ENCODE results near the gene LMOD3. TPM values are rescaled to one million over a fixed set of nuclear protein-coding genes. Genes with fewer than 3 reads are reported as not detected.
A peak's percentile ranks its signal among the peaks of the same experiment; 100 is the strongest.

The LMOD3 gene
- not detected for total RNA-seq
- polyA plus RNA-seq = 0.14 TPM

DNA sequence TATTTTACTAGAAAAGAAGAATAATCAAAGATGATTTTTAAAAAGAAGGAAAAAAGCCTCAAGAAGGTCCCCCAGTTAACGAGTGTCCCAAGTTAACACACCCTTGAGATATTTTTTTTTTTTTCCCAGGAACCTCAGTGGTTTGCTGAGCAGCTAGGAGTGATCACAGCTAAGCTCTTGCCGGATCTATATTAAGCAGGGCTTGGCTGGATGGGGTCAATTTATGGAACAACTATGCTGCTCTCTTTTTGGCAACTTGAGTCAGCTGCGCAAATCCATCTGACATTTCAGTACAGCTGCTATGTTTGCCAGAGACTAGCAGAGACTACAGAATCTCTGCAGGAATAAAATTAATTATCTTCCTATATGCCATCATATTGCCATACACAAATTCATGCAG, at the start of gene LMOD3:
TSS of gene LMOD3 (minus strand) at position 193 of the 400 bp plus-strand sequence. CDS start 209 bp downstream, outside the sequence.
- H3K4me1 Mint-ChIP-seq = peaks cover 4 to 7% (median 7%) of the 10 kb centered on the region in 3 donors
- no peaks in the 10 kb centered on the region for H3K27me3 ChIP-seq (ENCODE audit: insufficient read depth, low read length, poor library complexity, severe bottlenecking)
- CTCF ChIA-PET = no interaction called here
- H3K27ac Mint-ChIP-seq = peak within 1 kb of the TSS in 1 of 8 donors; percentile 68
- POLR2A ChIA-PET = no interaction called here
- H3K36me3 ChIP-seq (ENCODE audit: insufficient read depth, low read length) = no peaks in the 10 kb centered on the region
- H3K27ac ChIP-seq (ENCODE audit: low read depth, low read length) = no peak within 1 kb of the TSS
- H3K4me1 ChIP-seq (ENCODE audit: insufficient read depth, low read length) = no peaks in the 10 kb centered on the region
- H3K9me3 Mint-ChIP-seq = no peaks in the 10 kb centered on the region
- H3K4me3 Mint-ChIP-seq = no peak within 1 kb of the TSS
- H3K36me3 Mint-ChIP-seq = peaks cover 0 to 2% (median 0%) of the 10 kb centered on the region in 3 donors
- no peaks in the 10 kb centered on the region for H3K9me3 ChIP-seq (ENCODE audit: low read length)
- H3K27me3 Mint-ChIP-seq = peaks cover 0 to 4% of the 10 kb centered on the region in 2 donors
- H3K4me3 ChIP-seq (ENCODE audit: low read length) = no peak within 1 kb of the TSS
- no peak for DNase-seq

GRCh38 chr3:69172058-69172457, 49.7 kb upstream of the LMOD3 start:
- H3K4me1 Mint-ChIP-seq = no peaks in the 10 kb centered on the region
- no peak for DNase-seq
- no peaks in the 10 kb centered on the region for H3K9me3 Mint-ChIP-seq
- no peak overlapping the region for H3K27ac ChIP-seq (ENCODE audit: low read depth, low read length)
- no peak overlapping the region for H3K27ac Mint-ChIP-seq
- no peaks in the 10 kb centered on the region for H3K9me3 ChIP-seq (ENCODE audit: low read length)
- ChIA-PET CTCF (interaction anchor here (1.3 kb wide), 1 partner anchor 10 kb away, joined by 3 read pairs; no protein-coding TSS in a partner anchor), POLR2A (no interaction called here)
- no peak overlapping the region for H3K4me3 ChIP-seq (ENCODE audit: low read length)
- no peaks in the 10 kb centered on the region for H3K27me3 Mint-ChIP-seq
- no peaks in the 10 kb centered on the region for H3K27me3 ChIP-seq (ENCODE audit: insufficient read depth, low read length, poor library complexity, severe bottlenecking)
- no peaks in the 10 kb centered on the region for H3K36me3 ChIP-seq (ENCODE audit: insufficient read depth, low read length)
- no peaks in the 10 kb centered on the region for H3K4me1 ChIP-seq (ENCODE audit: insufficient read depth, low read length)
- H3K36me3 Mint-ChIP-seq = peaks cover 5 to 36% (median 5%) of the 10 kb centered on the region in 3 donors
- H3K4me3 Mint-ChIP-seq = no peak overlapping the region

DNA sequence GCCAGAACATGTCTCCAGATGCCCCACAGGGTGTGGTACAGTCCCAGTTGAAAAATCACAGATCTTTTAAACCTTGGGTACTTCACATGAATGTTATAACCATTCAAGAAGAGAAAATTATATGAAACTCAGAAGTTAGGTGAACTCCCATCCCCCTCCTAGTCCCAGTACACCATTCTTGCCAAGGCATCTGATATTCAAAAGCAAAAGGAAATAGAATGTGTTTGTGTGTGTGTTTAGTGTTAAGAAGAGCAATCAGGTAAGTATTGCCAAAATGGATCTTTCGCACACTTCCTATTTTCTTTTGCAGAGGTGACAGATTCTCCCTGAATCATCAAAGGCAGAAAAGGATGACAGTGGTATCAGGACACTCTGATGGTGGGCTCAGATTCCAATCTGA, 44.1 kb upstream of the LMOD3 start:
- H3K27ac Mint-ChIP-seq = no peak overlapping the region
- peaks cover 2 to 3% of the 10 kb centered on the region in 2 donors for H3K27me3 Mint-ChIP-seq
- Histone ChIP-seq H3K36me3 (ENCODE audit: insufficient read depth, low read length) (no peaks in the 10 kb centered on the region), H3K27ac (ENCODE audit: low read depth, low read length) (no peak overlapping the region), H3K27me3 (ENCODE audit: insufficient read depth, low read length, poor library complexity, severe bottlenecking) (no peaks in the 10 kb centered on the region), H3K9me3 (ENCODE audit: low read length) (no peaks in the 10 kb centered on the region), H3K4me3 (ENCODE audit: low read length) (no peak overlapping the region), H3K4me1 (ENCODE audit: insufficient read depth, low read length) (no peaks in the 10 kb centered on the region)
- ChIA-PET CTCF (no interaction called here), POLR2A (interaction anchor here (0.6 kb wide), 1 partner anchor 617 kb away, joined by 3 read pairs; no protein-coding TSS in a partner anchor)
- peaks cover 0 to 10% (median 5%) of the 10 kb centered on the region in 3 donors for H3K36me3 Mint-ChIP-seq
- peaks cover 3 to 4% (median 3%) of the 10 kb centered on the region in 3 donors for H3K4me1 Mint-ChIP-seq
- no peaks in the 10 kb centered on the region for H3K9me3 Mint-ChIP-seq
- no peak for DNase-seq
- H3K4me3 Mint-ChIP-seq = no peak overlapping the region

DNA sequence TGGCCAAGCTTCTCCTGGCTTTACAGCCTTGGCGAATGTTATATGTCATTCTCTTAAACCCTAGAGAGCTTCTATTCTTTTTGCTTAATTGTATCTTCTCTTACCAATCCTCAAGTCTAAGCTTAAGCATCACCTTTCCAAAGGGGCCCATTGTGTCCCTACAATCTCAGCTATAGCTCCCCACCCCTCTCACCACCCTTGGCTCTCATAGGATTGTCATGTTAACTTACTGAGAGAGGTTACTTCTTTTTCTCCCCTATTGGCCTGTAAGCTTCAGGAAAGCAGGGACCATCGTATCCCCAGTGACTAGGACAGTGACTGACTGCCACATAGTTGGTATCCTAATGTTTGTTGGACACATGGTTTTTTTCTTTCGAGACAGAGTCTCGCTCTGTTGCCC, 43.3 kb upstream of the LMOD3 start:
- POLR2A ChIA-PET = no interaction called here
- no peaks in the 10 kb centered on the region for H3K9me3 Mint-ChIP-seq
- CTCF ChIA-PET = interaction anchor here (1.0 to 12.0 kb wide), 2 partner anchors 47 to 143 kb away, joined by 4 to 244 read pairs; no protein-coding TSS in a partner anchor
- peaks cover 3 to 4% of the 10 kb centered on the region in 2 donors for H3K27me3 Mint-ChIP-seq
- H3K36me3 Mint-ChIP-seq = peaks cover 0 to 3% (median 0%) of the 10 kb centered on the region in 3 donors
- peaks cover 3 to 5% (median 4%) of the 10 kb centered on the region in 3 donors for H3K4me1 Mint-ChIP-seq
- DNase-seq = no peak
- no peaks in the 10 kb centered on the region for H3K36me3 ChIP-seq (ENCODE audit: insufficient read depth, low read length)
- no peak overlapping the region for H3K4me3 ChIP-seq (ENCODE audit: low read length)
- H3K27ac ChIP-seq (ENCODE audit: low read depth, low read length) = no peak overlapping the region
- H3K4me3 Mint-ChIP-seq = no peak overlapping the region
- no peaks in the 10 kb centered on the region for H3K27me3 ChIP-seq (ENCODE audit: insufficient read depth, low read length, poor library complexity, severe bottlenecking)
- H3K9me3 ChIP-seq (ENCODE audit: low read length) = no peaks in the 10 kb centered on the region
- H3K4me1 ChIP-seq (ENCODE audit: insufficient read depth, low read length) = no peaks in the 10 kb centered on the region
- H3K27ac Mint-ChIP-seq = peak overlapping the region in 1 of 8 donors; percentile 73

- H3K27me3 ChIP-seq (ENCODE audit: insufficient read depth, low read length, poor library complexity, severe bottlenecking) = no peaks in the 10 kb centered on the region
- H3K36me3 ChIP-seq (ENCODE audit: insufficient read depth, low read length) = no peaks in the 10 kb centered on the region
- no peak for DNase-seq
- no peaks in the 10 kb centered on the region for H3K9me3 ChIP-seq (ENCODE audit: low read length)
- Mint-ChIP-seq H3K27me3 (peaks cover 4% of the 10 kb centered on the region in 2 donors), H3K27ac (peak overlapping the region in 2 of 8 donors; percentile 26 to 69), H3K36me3 (no peaks in the 10 kb centered on the region), H3K4me3 (no peak overlapping the region), H3K4me1 (peaks cover 3 to 9% (median 4%) of the 10 kb centered on the region in 3 donors), H3K9me3 (no peaks in the 10 kb centered on the region)
- no peaks in the 10 kb centered on the region for H3K4me1 ChIP-seq (ENCODE audit: insufficient read depth, low read length)
- no peak overlapping the region for H3K4me3 ChIP-seq (ENCODE audit: low read length)
- ChIA-PET POLR2A (no interaction called here), CTCF (interaction anchor here (12.0 kb wide), 1 partner anchor 144 kb away, joined by 244 read pairs; no protein-coding TSS in a partner anchor)
- H3K27ac ChIP-seq (ENCODE audit: low read depth, low read length) = no peak overlapping the region
Observed at GRCh38 chr3:69164296-69164695, 41.9 kb upstream of the LMOD3 start.

DNA sequence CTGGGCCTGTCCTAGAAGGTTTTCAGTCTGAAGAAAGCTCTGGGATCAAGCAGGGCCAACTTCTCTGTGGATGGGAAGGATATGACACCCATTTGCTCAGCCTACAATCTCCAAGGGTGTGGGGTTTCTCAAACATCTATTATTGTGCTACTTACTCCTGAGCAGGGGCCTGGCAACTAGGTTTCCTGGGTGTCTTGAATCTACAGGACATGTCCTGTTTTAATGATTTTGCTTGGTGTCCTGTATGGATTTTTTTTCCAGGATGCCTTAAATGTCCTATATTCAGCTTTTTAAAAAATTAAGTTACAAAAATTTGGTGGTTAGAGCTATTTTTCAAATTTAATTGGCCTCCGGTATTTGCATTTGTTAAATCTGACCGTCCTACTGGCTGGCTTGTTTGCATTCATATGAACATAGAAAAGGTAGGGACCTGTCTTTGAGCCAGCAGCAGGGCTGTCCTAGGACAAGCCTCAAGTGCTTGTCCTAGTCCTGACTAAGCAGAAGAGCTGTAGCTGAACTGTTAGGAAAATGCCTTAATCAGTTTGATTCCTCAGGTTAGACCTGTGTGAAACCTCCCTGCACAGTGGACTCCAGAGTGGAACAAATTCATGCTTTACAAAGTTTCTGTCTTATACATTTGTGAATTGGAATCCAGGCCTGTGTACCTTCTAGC, 40.0 kb upstream of the LMOD3 start:
- Histone ChIP-seq H3K4me3 (ENCODE audit: low read length) (no peak overlapping the region), H3K27ac (ENCODE audit: low read depth, low read length) (no peak overlapping the region), H3K4me1 (ENCODE audit: insufficient read depth, low read length) (no peaks in the 10 kb centered on the region), H3K9me3 (ENCODE audit: low read length) (no peaks in the 10 kb centered on the region), H3K27me3 (ENCODE audit: insufficient read depth, low read length, poor library complexity, severe bottlenecking) (no peaks in the 10 kb centered on the region), H3K36me3 (ENCODE audit: insufficient read depth, low read length) (no peaks in the 10 kb centered on the region)
- Mint-ChIP-seq H3K27me3 (peaks cover 5 to 6% of the 10 kb centered on the region in 2 donors), H3K4me3 (no peak overlapping the region), H3K4me1 (peaks cover 3 to 9% (median 4%) of the 10 kb centered on the region in 3 donors), H3K9me3 (no peaks in the 10 kb centered on the region), H3K36me3 (no peaks in the 10 kb centered on the region), H3K27ac (no peak overlapping the region)
- CTCF ChIA-PET = interaction anchor here (1.0 to 12.0 kb wide), 21 partner anchors 8 to 249 kb away, joined by 3 to 244 read pairs (median 4); no protein-coding TSS in a partner anchor
- POLR2A ChIA-PET = interaction anchor here (0.8 kb wide), 1 partner anchor 248 kb away, joined by 3 read pairs; no protein-coding TSS in a partner anchor
- no peak for DNase-seq

DNA sequence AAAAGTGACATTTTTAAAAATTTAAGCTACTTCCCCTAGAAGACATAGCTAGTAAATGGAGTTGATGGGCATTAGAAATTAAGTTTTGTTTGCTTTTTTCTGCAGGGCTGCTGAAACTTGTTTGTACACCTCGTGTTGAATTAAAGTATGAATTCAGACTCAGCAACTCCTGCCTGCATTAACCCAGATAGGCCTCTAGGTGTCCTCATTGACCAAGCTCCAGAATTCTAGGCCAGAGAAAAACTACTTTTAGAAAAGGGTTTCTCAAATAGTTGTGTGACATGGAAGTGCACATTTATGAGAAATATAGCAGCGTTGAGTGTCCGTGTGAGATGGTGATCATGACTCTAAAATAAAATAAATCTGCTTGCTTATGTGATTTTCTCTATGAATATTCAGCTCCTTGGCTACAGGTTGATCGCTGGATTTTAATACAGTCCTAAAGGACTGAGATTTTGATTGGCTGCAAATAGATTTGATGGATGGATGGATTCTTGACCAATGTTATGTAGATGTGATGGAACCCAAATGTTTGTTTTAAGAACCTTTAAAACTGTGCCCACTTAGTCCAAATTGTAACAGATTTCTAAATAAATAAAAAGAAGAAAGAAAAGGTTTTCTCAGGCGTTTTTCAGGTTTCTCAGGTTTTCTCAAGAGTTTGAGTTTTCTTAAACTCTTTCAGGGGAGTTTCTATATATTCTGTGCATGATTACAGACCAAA, 39.4 kb upstream of the LMOD3 start:
- peaks cover 8 to 11% of the 10 kb centered on the region in 2 donors for H3K27me3 Mint-ChIP-seq
- DNase-seq = peak in 4 of 5 donors; percentile 6 to 56 (median 44)
- POLR2A ChIA-PET = no interaction called here
- Histone ChIP-seq H3K27ac (ENCODE audit: low read depth, low read length) (no peak overlapping the region), H3K4me1 (ENCODE audit: insufficient read depth, low read length) (no peaks in the 10 kb centered on the region), H3K27me3 (ENCODE audit: insufficient read depth, low read length, poor library complexity, severe bottlenecking) (no peaks in the 10 kb centered on the region), H3K9me3 (ENCODE audit: low read length) (no peaks in the 10 kb centered on the region), H3K4me3 (ENCODE audit: low read length) (no peak overlapping the region), H3K36me3 (ENCODE audit: insufficient read depth, low read length) (no peaks in the 10 kb centered on the region)
- peaks cover 3 to 9% (median 4%) of the 10 kb centered on the region in 3 donors for H3K4me1 Mint-ChIP-seq
- no peaks in the 10 kb centered on the region for H3K36me3 Mint-ChIP-seq
- no peaks in the 10 kb centered on the region for H3K9me3 Mint-ChIP-seq
- H3K4me3 Mint-ChIP-seq = no peak overlapping the region
- H3K27ac Mint-ChIP-seq = peak overlapping the region in 1 of 8 donors; percentile 5
- CTCF ChIA-PET = interaction anchor here (0.7 to 12.0 kb wide), 37 partner anchors 9 to 250 kb away, joined by 3 to 244 read pairs (median 3); no protein-coding TSS in a partner anchor

GRCh38 chr3:69160525-69160924, 38.1 kb upstream of the LMOD3 start:
- POLR2A ChIA-PET = no interaction called here
- CTCF ChIA-PET = interaction anchor here (0.5 to 12.0 kb wide), 11 partner anchors 21 to 250 kb away, joined by 3 to 244 read pairs (median 4); no protein-coding TSS in a partner anchor
- no peaks in the 10 kb centered on the region for H3K4me1 ChIP-seq (ENCODE audit: insufficient read depth, low read length)
- H3K27ac Mint-ChIP-seq = no peak overlapping the region
- no peaks in the 10 kb centered on the region for H3K36me3 ChIP-seq (ENCODE audit: insufficient read depth, low read length)
- H3K27me3 ChIP-seq (ENCODE audit: insufficient read depth, low read length, poor library complexity, severe bottlenecking) = no peaks in the 10 kb centered on the region
- H3K36me3 Mint-ChIP-seq = no peaks in the 10 kb centered on the region
- H3K27ac ChIP-seq (ENCODE audit: low read depth, low read length) = no peak overlapping the region
- peaks cover 9 to 15% of the 10 kb centered on the region in 2 donors for H3K27me3 Mint-ChIP-seq
- DNase-seq = no peak
- H3K4me3 ChIP-seq (ENCODE audit: low read length) = no peak overlapping the region
- peaks cover 3 to 9% (median 4%) of the 10 kb centered on the region in 3 donors for H3K4me1 Mint-ChIP-seq
- H3K9me3 ChIP-seq (ENCODE audit: low read length) = no peaks in the 10 kb centered on the region
- H3K4me3 Mint-ChIP-seq = no peak overlapping the region
- H3K9me3 Mint-ChIP-seq = no peaks in the 10 kb centered on the region

All from CD8-positive, alpha-beta memory T cell (primary cell).